NCI-H510A (cell line): ENCODE results near the gene SETDB1.
A peak's percentile ranks its signal among the peaks of the same experiment; 100 is the strongest.
"Not testable (repeated sequence)": the region's sequence is repeated elsewhere in the genome, so short reads cannot be mapped to it uniquely, and the experiment has no call there.

ENCODE experiments used
- DNase-seq: peaks from one replicate; lab custom pipeline; 2025; lab: John Stamatoyannopoulos, UW

Gene SETDB1

DNA sequence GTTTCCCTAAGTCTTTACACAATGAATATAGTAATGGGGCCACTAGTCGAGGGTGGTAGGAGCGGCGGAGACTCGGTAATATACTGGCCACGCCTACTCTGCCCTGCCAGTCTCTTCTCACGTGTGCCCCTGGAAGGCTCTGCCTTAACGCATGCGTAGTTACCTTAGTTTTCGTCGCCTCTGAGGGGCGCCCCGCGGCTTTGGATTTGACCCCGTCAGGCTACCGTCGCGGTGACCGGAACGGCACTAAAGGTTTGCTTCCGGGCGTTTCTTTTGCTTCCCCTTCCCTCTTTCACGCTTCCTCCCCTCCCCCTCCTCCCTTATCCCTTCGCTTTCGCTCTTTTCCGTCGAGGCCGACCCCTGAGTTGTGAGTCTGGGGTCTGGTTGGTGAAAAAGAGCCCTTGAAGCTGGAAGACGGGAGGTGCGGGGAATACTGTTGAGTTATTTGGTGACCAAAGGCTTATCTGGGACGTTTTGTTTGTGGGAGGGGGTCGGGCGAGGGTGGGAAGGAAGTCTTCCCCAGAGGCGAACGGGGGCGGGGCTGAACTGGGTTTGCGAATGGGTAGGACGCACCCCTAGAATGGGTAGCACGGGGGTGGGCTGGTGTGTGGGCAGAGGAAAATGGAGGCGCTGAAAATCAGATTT is at the start of gene SETDB1:
SETDB1 (plus strand) TSS at position 267 of the 645 bp plus-strand sequence. CDS start 1,352 bp downstream, outside the sequence.
- peak; percentile 96 for DNase-seq

DNA sequence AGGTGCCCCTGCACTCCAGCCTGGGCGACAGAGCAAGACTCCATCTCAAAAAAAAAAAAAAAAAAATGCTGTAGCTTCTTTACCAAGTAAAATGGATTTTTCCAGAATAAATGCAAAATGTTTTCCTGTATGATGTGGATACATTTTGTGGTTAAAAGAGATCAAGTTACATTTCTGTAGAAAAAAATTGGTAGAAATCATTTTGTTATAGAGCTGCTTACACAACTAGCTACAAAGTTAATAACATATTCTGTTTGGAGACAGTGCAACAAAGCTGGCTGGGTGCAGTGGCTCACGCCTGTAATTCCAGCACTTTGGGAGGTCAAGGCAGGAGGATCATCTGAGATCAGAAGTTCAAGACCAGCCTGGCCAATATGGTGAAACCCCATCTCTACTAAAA is 47.2 kb upstream of the SETDB1 start:
- not testable (repeated sequence) for DNase-seq

DNA sequence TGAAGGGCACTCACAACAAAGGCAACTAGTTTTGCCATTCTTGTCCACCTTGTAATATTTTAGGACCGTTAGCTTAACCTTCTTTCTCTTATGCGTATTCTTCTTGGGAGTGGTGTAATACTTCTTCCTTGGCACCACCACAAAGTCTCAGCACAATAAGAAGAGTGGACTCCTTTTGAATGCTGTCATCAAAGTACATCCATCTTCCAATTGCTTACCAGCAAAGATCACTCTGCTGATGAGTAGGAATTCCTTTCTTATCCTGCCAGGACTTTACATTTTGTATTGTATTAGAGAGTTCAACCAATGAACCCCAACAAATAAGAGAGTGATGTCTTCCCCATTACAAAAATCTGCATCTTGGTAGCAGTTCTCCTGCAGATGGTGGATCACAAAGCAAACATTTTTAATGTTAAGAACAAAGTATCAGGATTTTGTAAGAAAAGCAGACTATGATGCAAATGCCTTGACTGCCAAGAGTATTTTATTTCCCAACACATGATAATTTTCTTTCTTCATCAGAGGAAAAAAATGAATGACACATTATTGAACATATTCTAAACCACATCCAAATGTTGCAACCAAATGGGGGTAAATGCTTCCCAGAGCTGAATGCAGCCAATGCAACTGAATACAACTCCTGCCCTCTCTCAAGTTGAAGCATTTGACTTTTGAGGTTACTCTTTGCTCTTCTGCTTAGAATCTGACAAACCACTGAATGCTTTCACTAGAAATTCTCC is 44.7 kb upstream of the SETDB1 start:
- DNase-seq = no peak

DNA sequence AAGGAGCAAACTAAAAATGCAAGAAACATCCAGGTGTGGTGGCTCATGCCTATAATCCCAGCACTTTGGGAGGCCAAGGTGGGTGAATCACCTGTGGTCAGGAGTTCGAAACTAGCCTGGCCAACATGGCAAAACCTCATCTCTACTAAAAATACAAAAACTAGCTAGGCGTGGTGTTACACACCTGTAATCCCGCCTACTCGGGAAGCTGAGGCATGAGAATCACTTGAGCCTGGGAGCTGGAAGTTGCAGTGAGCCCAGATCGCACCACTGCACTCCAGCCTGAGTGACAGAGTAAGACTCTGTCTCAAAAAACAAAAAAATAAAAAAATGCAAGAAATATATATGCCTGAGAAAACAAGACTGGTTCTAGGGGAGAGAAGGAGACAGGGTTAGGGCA is 43.0 kb upstream of the SETDB1 start:
- DNase-seq = not testable (repeated sequence)

DNA sequence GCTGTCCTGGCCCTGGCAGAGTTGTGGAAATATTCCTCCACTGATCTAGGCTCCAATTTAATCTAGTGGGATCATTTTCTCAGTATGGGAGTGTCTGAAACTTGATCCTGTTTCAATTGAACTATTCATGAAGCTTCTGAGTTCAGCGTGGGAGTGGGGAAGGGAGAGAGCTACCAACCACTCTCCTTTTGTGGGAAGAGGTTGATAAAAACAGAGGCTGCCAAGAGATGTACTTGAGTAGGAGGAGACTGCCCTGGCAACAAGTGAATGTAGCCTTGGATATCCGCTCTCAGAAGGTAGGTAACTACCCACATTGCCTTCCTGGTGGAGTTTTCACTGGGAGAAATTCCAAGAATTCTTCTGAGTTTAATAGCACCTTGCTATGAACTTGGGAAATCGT is 39.1 kb upstream of the SETDB1 start, which contains the start of gene CTXND2:
CTXND2 (plus strand) TSS at position 119 of the 400 bp plus-strand sequence. CDS start 25,179 bp downstream, outside the sequence.
- DNase-seq = no peak

DNA sequence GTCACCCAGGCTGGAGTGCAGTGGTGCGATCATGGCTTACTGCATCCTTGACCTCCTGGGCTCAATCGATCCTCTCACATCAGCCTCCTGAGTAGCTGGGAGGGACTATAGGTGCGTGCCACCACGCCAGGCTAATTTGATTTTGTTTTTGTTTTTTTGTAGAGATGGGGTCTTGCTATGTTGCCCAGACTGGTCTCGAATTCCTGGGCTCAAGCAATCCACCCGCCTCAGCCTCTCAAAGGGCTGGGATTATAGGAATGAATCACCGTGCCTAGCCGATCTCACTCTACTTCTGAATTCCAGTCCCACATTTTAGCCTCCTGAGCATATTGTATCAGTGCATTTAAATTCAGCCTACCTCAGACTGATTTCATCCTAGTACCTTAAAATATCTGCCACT is 37.4 kb upstream of the SETDB1 start:
- no peak for DNase-seq

DNA sequence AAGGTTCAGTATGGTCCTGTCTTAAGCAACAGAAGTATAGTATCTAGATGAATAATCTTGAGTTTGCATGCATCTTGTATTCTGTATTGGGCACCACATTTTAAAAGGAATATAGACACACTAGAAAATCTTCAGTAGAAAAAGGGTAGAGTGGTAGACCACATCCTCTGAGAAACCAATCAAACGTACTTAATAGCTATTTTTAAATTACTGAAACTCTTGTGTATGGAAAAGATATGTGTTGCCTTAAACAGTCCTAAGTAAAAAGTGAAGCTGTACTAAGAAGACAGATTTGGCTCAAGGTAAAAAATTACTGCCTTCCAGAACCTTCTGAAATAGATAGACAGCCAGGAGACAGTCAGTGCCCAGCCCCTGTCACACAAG is 36.1 kb upstream of the SETDB1 start:
- no peak for DNase-seq

DNA sequence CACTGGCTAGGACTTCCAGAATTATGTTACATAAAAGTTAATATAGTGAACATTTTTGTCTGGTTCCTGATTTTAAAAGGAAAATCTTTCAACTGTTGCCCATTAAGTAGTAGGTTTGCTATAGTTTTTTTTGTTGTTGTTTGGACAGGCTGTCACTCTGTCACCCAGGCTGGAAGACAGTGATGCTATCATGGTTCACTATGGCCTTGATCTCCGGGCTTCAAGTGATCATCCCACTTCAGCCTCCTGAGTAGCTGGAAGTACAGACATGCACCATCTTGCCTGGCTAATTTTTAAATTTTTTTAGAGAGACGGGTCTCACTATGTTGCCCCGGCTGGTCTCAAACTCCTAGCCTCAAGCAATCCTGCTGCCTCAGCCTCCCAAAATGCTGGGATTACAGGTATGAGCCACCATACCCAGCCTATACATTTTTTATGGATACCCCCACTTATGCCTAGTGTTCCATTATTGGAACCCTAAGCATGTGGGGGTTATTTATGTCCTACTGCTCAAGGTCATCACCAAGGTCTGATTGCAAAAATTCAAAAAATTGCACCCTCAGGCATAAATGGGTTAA is 32.7 kb upstream of the SETDB1 start:
- no peak for DNase-seq

DNA sequence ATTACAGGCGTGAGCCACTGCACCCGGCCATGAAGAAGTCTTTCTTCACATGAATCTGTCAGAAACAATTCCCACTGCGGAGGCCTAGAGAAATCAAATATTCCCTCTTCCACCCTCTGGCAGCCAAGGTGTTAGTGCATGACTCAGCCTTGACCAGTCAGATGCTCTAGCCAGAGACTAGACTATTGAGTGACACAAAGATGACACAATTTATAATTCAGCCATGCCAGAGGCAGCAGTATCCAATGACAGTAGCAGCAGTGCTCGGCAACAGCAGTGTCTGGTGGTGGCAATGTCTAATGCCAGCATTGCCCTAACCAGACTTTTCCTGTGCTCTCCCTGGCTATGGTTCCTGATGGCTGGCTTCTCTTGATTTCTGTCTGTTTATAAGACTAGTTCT is 30.5 kb upstream of the SETDB1 start:
- DNase-seq = no peak

DNA sequence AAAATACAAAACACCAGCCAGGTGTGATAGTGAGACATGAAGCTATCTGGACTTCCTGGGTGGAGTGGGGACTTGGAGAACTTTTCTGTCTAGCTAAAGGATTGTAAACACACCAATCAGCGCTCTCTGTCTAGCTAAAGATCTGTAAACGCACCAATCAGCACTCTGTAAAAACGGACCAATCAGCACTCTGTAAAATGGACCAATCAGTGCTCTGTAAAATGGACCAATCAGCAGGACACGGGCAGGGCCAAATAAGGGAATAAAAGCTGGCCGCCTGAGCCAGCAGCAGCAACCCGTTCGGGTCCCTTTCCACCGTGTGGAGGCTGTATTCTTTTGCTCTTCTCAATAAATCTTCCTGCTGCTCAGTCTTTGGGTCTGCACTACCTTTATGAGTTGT is 26.4 kb upstream of the SETDB1 start:
- DNase-seq = not testable (repeated sequence)

DNA sequence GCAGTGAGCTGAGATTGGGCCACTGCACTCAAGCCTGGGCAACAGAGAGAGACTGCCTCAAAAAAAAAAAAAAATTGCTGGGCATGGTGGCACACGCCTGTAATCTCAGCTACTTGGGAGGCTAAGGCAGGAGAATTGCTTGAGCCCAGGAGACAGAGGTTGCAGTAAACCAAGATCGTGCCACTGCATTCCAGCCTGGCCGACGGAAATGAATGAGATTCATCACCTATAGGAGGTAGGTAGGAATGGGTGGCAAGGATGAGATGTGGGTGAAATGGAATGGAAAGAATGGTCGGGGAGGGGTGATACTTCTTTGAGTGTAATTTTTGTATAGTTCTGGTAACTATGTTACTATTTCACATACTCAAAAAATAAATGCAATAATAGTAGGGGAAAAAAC is 23.8 kb upstream of the SETDB1 start:
- DNase-seq = no peak

DNA sequence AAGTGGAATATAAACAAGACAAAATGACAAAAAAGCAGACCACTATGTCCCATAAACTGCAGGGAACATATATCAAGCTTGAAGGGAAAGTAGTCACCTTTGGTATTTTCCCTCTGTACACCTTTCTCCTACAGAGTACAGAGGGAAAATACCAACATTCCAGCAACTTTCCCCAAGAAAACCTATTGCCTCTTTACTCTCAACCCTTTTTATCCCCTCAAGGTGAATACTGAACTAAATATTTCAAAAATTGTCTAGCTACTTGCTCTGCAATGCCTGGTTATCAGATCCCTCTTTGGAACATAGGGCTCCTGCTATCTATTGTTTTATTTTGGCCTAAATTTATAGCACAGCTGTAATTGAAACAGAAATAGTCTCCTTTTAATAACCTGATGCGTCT is 23.4 kb upstream of the SETDB1 start:
- no peak for DNase-seq

DNA sequence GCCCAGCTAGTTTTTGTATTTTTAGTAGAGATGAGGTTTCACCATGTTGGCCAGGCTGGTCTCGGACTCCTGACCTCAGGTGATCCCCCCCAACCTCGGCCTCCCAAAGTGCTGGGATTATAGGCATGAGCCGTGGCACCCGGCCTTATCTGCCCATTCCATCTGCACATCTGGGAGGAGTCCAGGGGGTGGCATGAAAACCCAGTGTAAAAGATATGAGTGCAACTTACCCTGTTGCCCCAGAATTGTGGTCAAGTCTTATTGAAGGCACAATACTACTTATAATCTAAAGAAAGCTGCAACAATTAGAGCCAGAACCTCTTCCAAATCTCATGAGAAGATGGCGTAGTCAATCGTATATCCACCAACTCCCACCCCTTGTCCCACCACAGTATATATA is 20.9 kb upstream of the SETDB1 start:
- DNase-seq = no peak

DNA sequence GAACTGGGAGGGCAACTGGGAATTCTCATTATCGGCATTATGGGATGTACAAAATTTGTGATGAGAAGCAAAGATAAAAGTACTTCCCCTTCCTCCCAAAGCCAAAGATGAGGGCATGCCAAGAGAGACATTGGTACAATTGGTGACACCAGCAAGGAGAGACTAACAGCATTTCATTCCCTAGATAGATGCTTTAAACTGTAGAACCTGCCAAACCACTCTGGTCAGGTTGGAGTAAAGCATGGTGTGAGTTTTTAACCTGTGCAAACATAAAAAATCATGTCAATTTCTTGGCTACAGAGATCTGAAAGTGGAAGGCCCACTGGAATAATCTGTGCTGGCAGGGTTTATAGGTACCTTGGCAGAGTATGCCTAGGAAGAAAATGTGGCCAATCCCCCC is 19.8 kb upstream of the SETDB1 start:
- DNase-seq = no peak

DNA sequence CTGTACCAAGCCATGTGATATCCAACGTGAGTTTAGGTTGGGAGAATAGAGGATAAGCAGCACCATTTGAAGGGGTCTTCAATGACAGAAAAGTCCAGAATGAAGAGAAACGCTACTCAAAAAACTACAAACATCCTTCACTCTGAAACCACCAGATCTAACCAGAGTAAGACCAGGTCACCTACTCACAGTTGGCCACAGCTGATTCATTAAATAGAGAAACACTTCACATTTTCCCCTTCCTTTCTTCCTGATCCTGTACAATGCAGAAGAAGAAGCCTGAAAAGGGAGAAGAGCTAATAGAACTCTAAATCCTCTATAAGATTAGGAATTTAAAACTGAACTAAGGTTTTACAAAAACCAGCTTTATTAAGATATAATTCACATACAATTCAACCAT is 19.4 kb upstream of the SETDB1 start:
- DNase-seq = no peak

DNA sequence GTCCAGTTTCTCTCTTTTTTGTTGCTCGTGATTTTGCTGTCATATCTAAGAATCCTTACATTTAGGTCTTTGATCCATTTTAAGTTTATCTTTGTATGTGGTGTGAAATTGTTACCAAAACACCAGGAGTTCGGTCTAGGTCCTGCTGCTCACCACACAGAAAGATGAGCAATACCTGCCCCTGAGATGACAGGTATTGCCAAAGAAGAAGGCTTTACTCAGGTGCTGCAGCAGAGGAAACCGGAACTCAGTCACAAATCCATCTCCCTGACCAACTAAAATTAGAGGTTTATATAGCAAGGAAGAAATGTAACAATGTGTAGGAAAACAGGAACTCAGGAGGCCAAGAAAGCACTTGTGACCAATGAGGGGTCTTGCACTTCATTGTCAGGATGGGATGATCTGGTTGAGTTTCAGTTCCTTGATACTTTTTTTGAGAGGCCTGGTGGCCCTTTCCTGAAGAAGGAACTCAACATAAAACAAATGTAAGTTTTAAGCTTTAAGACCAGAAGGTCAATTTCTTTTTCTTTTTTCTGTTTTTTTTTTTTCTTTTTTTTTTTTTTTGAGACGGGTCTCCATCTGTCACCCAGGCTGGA is 16.5 kb upstream of the SETDB1 start:
- no peak for DNase-seq

DNA sequence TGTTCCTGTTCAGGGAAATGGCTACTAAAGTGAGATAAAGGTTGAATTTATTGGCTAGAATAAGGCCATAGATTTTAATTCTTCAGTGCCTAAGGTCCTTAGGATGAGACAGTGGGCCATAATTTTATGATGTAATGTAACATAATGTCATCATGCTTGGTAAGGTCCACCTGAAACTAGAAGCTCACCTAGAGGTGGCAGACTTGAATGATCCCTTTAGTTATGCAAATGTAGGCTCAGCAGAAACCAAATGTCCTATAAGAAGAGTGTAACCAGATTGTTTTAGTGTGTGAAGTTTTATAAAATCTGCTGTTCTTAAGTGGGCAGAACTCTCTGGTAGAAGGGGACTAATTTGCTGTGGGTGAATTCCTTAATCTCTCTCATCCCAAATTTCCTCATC is 13.5 kb upstream of the SETDB1 start:
- no peak for DNase-seq

DNA sequence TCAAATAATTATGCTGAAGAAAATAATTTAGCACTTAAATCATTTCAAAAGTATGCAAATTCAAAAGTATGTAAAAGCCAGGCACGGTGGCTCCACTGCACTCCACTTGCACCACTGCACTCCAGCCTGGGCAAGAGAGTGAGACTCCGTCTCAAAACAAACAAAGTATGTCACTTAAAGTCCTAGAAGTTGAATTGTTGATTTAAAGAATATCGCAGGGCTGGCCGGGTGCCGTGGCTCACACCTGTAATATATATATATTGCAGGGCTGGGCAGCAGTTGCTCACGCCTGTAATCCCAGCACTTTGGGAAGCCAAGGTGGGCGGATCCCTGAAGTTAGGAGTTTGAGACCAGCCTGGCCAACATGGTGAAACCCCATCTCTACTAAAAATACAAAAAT is 8.8 kb upstream of the SETDB1 start:
- no peak for DNase-seq

DNA sequence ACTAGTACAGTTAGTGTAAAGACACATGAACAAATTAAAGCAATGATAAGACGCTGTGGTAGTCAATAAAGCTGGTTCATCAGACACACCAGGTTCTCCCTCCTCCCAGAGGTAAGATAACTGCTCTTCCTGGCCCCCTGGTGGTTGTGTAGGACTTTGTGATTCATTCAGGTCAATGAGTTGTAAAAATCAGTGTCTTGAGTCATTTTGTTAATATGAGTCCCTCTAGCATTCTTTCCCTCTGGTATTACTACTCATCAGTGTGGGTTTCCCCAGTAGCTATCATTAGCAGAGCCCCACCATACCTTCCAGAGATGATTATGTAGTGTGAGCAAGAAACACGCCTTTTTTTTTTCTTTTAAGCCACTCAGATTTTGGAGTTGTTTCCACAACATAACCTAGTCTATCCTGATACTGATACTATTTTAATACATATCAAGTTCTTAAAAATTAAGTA is 3.6 kb upstream of the SETDB1 start:
- peak; percentile 41 for DNase-seq

DNA sequence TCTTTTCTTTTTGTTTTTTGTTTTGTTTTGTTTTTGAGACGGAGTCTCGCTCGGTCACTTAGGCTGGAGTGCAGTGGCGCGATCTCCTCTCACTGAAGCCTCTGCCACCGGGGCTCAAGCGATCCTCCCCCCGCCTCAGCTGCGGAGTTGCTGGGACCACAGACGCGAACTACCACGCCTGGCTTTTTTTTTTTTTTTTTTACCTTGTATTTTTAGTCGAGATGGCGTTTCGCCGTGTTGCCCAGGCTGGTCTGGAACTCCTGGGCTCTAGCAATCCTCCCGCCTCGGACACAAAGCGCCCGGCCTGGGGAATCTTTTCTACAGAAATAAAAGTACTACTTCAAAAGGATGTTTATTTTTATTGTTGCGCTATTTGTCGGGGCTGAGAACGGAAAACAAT is 1.1 kb upstream of the SETDB1 start:
- no peak for DNase-seq

DNA sequence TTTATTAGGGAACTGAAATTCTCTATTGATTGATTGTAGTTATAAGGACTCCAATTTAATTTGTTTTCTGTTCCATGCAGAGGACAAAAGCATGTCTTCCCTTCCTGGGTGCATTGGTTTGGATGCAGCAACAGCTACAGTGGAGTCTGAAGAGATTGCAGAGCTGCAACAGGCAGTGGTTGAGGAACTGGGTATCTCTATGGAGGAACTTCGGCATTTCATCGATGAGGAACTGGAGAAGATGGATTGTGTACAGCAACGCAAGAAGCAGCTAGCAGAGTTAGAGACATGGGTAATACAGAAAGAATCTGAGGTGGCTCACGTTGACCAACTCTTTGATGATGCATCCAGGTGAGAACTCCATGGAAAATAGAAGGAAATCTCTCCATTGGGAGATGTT is 1.5 kb downstream of the SETDB1 start:
- no peak for DNase-seq

DNA sequence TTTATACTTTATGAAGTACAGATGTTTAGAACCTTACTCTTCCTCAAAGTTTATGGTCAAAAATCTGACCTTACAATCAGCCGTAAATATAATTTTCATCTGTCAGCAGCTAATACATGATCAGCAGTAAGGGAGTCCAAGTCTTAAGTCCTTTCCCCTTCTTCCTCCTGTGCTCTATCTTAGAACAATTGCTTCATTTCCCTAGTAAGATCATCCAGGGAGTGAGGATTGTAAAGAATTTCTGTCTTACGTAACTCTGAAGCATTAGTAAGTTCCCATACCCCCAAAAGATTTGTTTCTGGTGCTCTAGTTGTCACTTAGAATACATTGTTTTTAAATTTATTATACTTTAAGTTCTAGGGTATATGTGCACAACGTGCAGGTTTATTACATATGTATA is 2.1 kb downstream of the SETDB1 start:
- no peak for DNase-seq

DNA sequence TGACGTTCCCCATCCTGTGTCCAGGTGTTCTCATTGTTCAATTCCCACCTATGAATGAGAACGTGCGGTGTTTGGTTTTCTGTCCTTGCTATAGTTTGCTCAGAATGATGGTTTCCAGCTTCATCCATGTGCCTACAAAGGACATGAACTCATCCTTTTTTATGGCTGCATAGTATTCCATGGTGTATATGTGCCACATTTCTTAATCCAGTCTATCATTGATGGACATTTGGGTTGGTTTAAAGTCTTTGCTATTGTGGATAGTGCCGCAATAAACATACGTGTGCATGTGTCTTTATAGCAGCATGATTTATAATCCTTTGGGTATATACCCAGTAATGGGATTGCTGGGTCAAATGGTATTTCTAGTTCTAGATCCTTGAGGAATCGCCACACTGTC is 2.6 kb downstream of the SETDB1 start:
- DNase-seq = not testable (repeated sequence)
